ENCODE results near the gene IL21R.
A peak's percentile ranks its signal among the peaks of the same experiment; 100 is the strongest.

The IL21R gene

GRCh38 chr16:27464626-27465482 lies 62.9 kb downstream of the IL21R start:
- peak; percentile 48 to 66 (median 65) for DNase-seq
- peak; percentile 68 for ATAC-seq (replicated peaks)
- Mint-ChIP-seq H3K4me3 (peak overlapping the region; percentile 86 to 94), H3K4me1 (ENCODE audit: low read depth in 2 of 2) (peaks cover 39 to 46% of the 10 kb centered on the region in 2 donors), H3K27me3 (no peaks in the 10 kb centered on the region), H3K36me3 (ENCODE audit: insufficient read depth) (peaks cover 82% of the 10 kb centered on the region), H3K9me3 (no peaks in the 10 kb centered on the region), H3K27ac (peak overlapping the region; percentile 98 to 99)

- DNase-seq (no peak), ATAC-seq (replicated peaks) (no peak)
- Mint-ChIP-seq H3K9me3 (no peaks in the 10 kb centered on the region), H3K4me3 (peak overlapping the region; percentile 86 to 94), H3K27me3 (no peaks in the 10 kb centered on the region), H3K4me1 (ENCODE audit: low read depth in 2 of 2) (peaks cover 37 to 45% of the 10 kb centered on the region in 2 donors), H3K27ac (peak overlapping the region; percentile 98 to 99), H3K36me3 (ENCODE audit: insufficient read depth) (peaks cover 79% of the 10 kb centered on the region)
Measured at GRCh38 chr16:27465483-27465879, 63.5 kb downstream of the IL21R start.

GRCh38 chr16:27468941-27469531 lies 67.1 kb downstream of the IL21R start:
- ATAC-seq (replicated peaks) (no peak), DNase-seq (no peak)
- Mint-ChIP-seq H3K27me3 (no peaks in the 10 kb centered on the region), H3K27ac (no peak overlapping the region), H3K9me3 (no peaks in the 10 kb centered on the region), H3K36me3 (ENCODE audit: insufficient read depth) (peaks cover 58% of the 10 kb centered on the region), H3K4me3 (no peak overlapping the region), H3K4me1 (ENCODE audit: low read depth in 2 of 2) (peaks cover 13 to 24% of the 10 kb centered on the region in 2 donors)

- no peak for ATAC-seq (replicated peaks)
- H3K36me3 Mint-ChIP-seq (ENCODE audit: insufficient read depth), result peaks cover 45% of the 10 kb centered on the region
- peaks cover 3 to 11% of the 10 kb centered on the region in 2 donors for H3K4me1 Mint-ChIP-seq (ENCODE audit: low read depth in 2 of 2)
Measured at GRCh38 chr16:27470567-27471431, 68.8 kb downstream of the IL21R start.

GRCh38 chr16:27471661-27472060 lies 69.7 kb downstream of the IL21R start:
- Mint-ChIP-seq H3K4me1 (ENCODE audit: low read depth in 2 of 2) (peaks cover 0 to 2% of the 10 kb centered on the region in 2 donors), H3K9me3 (no peaks in the 10 kb centered on the region), H3K27ac (no peak overlapping the region), H3K27me3 (no peaks in the 10 kb centered on the region), H3K36me3 (ENCODE audit: insufficient read depth) (peaks cover 48% of the 10 kb centered on the region), H3K4me3 (no peak overlapping the region)
- ATAC-seq (replicated peaks) (no peak), DNase-seq (no peak)

More at GRCh38 chr16:27470567-27471431, 68.8 kb downstream of the IL21R start:
- Mint-ChIP-seq H3K27ac (no peak overlapping the region), H3K9me3 (no peaks in the 10 kb centered on the region), H3K4me3 (no peak overlapping the region), H3K27me3 (no peaks in the 10 kb centered on the region)
- no peak for DNase-seq

- Mint-ChIP-seq H3K4me1 (ENCODE audit: low read depth in 2 of 2) (no peaks in the 10 kb centered on the region), H3K9me3 (no peaks in the 10 kb centered on the region), H3K27ac (peak overlapping the region in 1 of 2 donors; percentile 73), H3K4me3 (no peak overlapping the region), H3K36me3 (ENCODE audit: insufficient read depth) (peaks cover 55% of the 10 kb centered on the region), H3K27me3 (no peaks in the 10 kb centered on the region)
- no peak for ATAC-seq (replicated peaks)
- DNase-seq, result no peak
Measured at GRCh38 chr16:27472091-27473020, 70.4 kb downstream of the IL21R start.

- no peaks in the 10 kb centered on the region for H3K4me1 Mint-ChIP-seq (ENCODE audit: low read depth in 2 of 2)
- no peak overlapping the region for H3K4me3 Mint-ChIP-seq
- peaks cover 55% of the 10 kb centered on the region for H3K36me3 Mint-ChIP-seq (ENCODE audit: insufficient read depth)
- no peaks in the 10 kb centered on the region for H3K9me3 Mint-ChIP-seq
- no peak for ATAC-seq (replicated peaks)
- no peaks in the 10 kb centered on the region for H3K27me3 Mint-ChIP-seq
- no peak for DNase-seq
- H3K27ac Mint-ChIP-seq, result peak overlapping the region in 1 of 2 donors; percentile 73
Measured at GRCh38 chr16:27473101-27473900, 71.3 kb downstream of the IL21R start.

- Mint-ChIP-seq H3K4me1 (ENCODE audit: low read depth in 2 of 2) (no peaks in the 10 kb centered on the region), H3K27me3 (no peaks in the 10 kb centered on the region), H3K27ac (no peak overlapping the region), H3K4me3 (no peak overlapping the region), H3K9me3 (no peaks in the 10 kb centered on the region), H3K36me3 (ENCODE audit: insufficient read depth) (peaks cover 53% of the 10 kb centered on the region)
- no peak for DNase-seq
- ATAC-seq (replicated peaks), result no peak
Measured at GRCh38 chr16:27474041-27474440, 72.1 kb downstream of the IL21R start.

GRCh38 chr16:27474921-27475320 lies 72.9 kb downstream of the IL21R start:
- H3K4me1 Mint-ChIP-seq (ENCODE audit: low read depth in 2 of 2), result no peaks in the 10 kb centered on the region
- H3K27me3 Mint-ChIP-seq, result no peaks in the 10 kb centered on the region
- DNase-seq (no peak), ATAC-seq (replicated peaks) (no peak)
- no peaks in the 10 kb centered on the region for H3K9me3 Mint-ChIP-seq
- peak overlapping the region in 1 of 2 donors; percentile 23 for H3K27ac Mint-ChIP-seq
- peaks cover 51% of the 10 kb centered on the region for H3K36me3 Mint-ChIP-seq (ENCODE audit: insufficient read depth)
- no peak overlapping the region for H3K4me3 Mint-ChIP-seq

- Mint-ChIP-seq H3K27me3 (no peaks in the 10 kb centered on the region), H3K4me1 (ENCODE audit: low read depth in 2 of 2) (no peaks in the 10 kb centered on the region), H3K36me3 (ENCODE audit: insufficient read depth) (peaks cover 51% of the 10 kb centered on the region), H3K4me3 (no peak overlapping the region), H3K27ac (peak overlapping the region in 1 of 2 donors; percentile 23), H3K9me3 (no peaks in the 10 kb centered on the region)
- no peak for ATAC-seq (replicated peaks)
- no peak for DNase-seq
Measured at GRCh38 chr16:27475561-27475960, 73.6 kb downstream of the IL21R start.

- H3K4me1 Mint-ChIP-seq (ENCODE audit: low read depth in 2 of 2), result no peaks in the 10 kb centered on the region
- ATAC-seq (replicated peaks) (no peak), DNase-seq (no peak)
- H3K36me3 Mint-ChIP-seq (ENCODE audit: insufficient read depth), result peaks cover 47% of the 10 kb centered on the region
- no peaks in the 10 kb centered on the region for H3K27me3 Mint-ChIP-seq
- H3K27ac Mint-ChIP-seq, result no peak overlapping the region
- H3K9me3 Mint-ChIP-seq, result no peaks in the 10 kb centered on the region
- H3K4me3 Mint-ChIP-seq, result no peak overlapping the region
Measured at GRCh38 chr16:27476240-27476639, 74.3 kb downstream of the IL21R start.

- H3K4me1 Mint-ChIP-seq (ENCODE audit: low read depth in 2 of 2), result no peaks in the 10 kb centered on the region
- no peak overlapping the region for H3K4me3 Mint-ChIP-seq
- peaks cover 65% of the 10 kb centered on the region for H3K36me3 Mint-ChIP-seq (ENCODE audit: insufficient read depth)
- ATAC-seq (replicated peaks) (no peak), DNase-seq (no peak)
- no peaks in the 10 kb centered on the region for H3K9me3 Mint-ChIP-seq
- no peaks in the 10 kb centered on the region for H3K27me3 Mint-ChIP-seq
- H3K27ac Mint-ChIP-seq, result no peak overlapping the region
Measured at GRCh38 chr16:27480761-27481160, 78.8 kb downstream of the IL21R start.

Measured in effector memory CD8-positive, alpha-beta T cell (primary cell).